ENCODE results near the gene R3HDM4.
"Not testable (repeated sequence)": the region's sequence is repeated elsewhere in the genome, so short reads cannot be mapped to it uniquely, and the experiment has no call there.

The R3HDM4 gene

GRCh38 chr19:879711-880438 is 33.1 kb downstream of the R3HDM4 start:
- in situ Hi-C loops (cut with MboI; ENCODE audit: low sequenced_read_pairs), result no loop called here

- in situ Hi-C loops (cut with MboI; ENCODE audit: low sequenced_read_pairs), result not testable (repeated sequence)
Measured at GRCh38 chr19:878751-879561, 34.1 kb downstream of the R3HDM4 start.

DNA sequence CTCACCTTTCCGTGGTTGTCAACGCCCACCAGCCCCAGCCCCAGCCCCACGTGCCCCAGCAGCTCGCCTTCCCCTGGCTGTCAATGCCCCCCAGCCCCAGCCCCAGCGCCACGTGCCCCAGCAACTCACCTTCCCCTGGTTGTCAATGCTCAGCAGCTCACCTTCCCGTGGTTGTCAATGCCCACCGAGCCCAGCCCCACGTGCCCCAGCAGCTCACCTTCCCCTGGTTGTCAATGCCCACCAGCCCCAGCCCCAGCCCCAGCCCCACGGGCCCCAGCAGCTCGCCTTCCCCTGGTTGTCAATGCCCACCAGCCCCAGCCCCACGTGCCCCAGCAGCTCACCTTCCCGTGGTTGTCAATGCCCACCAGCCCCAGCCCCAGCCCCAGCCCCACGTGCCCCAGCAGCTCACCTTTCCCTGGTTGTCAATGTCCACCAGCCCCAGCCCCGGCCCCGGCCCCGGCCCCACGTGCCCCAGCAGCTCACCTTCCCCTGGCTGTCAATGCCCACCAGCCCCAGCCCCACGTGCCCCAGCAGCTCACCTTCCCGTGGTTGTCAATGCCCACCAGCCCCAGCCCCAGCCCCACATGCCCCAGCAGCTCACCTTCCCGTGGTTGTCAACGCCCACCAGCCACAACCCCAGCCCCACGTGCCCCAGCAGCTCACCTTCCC is 34.9 kb downstream of the R3HDM4 start:
- in situ Hi-C loops (cut with MboI; ENCODE audit: low sequenced_read_pairs), result not testable (repeated sequence)

- in situ Hi-C loops (cut with MboI; ENCODE audit: low sequenced_read_pairs), result no loop called here
Measured at GRCh38 chr19:876780-877314, 36.2 kb downstream of the R3HDM4 start.

DNA sequence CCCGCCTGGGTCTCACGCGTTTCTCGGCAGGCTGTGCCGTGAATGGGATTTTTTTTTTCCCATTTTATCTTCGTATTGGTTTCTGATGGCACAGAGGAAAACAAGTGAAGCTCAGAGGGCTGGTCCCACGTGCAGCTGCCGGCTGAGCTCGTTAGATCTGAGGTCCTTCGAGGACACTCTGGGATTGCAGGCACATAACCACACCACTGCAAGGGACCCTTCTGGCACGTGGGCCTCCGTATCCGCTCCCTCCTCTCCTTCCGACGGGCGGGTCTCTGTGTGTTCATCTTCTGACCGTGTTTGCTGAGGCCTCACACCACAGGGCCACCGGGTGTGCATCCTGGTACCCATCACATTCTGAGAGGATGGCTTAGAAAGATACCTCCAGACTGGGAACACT is 36.9 kb downstream of the R3HDM4 start:
- in situ Hi-C loops (cut with MboI; ENCODE audit: low sequenced_read_pairs), result no loop called here

- in situ Hi-C loops (cut with MboI; ENCODE audit: low sequenced_read_pairs), result no loop called here
Measured at GRCh38 chr19:875265-875879, 37.6 kb downstream of the R3HDM4 start.

GRCh38 chr19:873561-874041 is 39.4 kb downstream of the R3HDM4 start:
- in situ Hi-C loops (cut with MboI; ENCODE audit: low sequenced_read_pairs), result loop anchor here (25.0 kb wide), 1 partner anchor 114 kb away; the partner anchor contains the start of gene WDR18

DNA sequence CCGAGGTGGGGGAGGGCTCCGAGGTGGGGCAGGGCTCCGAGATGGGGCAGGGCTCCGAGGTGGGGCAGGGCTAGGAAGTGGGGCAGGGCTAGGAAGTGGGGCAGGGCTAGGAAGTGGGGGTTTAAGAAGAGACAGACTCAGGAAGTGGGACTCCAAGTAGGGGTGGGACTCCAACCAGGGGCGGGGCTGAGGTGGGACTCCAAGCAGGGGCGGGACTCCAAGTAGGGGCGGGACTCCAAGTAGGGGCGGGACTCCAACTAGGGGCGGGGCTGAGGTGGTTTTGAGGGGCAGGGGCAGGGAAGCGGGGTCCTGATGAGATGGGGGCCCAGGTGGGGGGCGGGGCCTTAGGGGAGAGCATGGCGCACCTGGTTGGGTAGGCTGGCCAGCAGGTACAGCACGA is 39.9 kb downstream of the R3HDM4 start:
- in situ Hi-C loops (cut with MboI; ENCODE audit: low sequenced_read_pairs), result loop anchor here (25.0 kb wide), 1 partner anchor 114 kb away; the partner anchor contains the start of gene WDR18

DNA sequence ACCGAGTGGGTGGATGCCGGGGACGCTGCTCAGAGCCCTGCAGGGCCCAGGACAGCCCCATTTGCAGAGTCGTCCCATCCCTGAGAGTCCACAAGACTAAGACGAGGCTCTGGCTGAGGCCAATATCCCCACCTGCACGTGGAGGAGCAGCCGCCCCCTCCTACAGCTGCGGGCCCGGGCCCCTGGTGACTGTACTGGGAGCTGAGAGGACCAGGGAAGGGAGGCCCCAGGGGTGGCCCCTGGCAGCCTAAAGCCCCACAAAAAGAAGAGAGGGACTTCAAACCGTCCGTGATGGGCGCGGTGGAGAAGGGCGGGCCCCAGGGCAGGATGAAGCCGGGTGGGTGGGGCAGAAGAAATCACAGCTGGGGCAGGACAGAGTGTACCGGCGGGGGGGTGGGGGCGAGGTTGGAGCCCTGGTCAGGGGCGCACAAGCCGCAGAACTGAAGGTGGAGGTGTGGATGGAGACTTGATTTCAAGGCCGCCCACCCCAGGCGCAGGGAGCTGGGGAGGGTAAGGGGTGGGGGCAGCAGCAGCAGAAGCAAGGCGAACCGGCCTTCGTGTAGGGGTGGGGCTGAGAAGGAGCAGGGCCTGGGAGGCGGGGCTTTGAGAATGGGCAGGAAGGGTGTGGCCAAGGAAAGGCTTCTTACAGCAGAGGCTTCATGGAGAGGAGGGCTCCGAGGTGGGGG is 40.6 kb downstream of the R3HDM4 start:
- in situ Hi-C loops (cut with MboI; ENCODE audit: low sequenced_read_pairs), result loop anchor here (25.0 kb wide), 1 partner anchor 115 kb away; the partner anchor contains the start of gene WDR18

- in situ Hi-C loops (cut with MboI; ENCODE audit: low sequenced_read_pairs), result loop anchor here (25.0 kb wide), 1 partner anchor 116 kb away; the partner anchor contains the start of gene WDR18
Measured at GRCh38 chr19:871446-872265, 41.4 kb downstream of the R3HDM4 start.

DNA sequence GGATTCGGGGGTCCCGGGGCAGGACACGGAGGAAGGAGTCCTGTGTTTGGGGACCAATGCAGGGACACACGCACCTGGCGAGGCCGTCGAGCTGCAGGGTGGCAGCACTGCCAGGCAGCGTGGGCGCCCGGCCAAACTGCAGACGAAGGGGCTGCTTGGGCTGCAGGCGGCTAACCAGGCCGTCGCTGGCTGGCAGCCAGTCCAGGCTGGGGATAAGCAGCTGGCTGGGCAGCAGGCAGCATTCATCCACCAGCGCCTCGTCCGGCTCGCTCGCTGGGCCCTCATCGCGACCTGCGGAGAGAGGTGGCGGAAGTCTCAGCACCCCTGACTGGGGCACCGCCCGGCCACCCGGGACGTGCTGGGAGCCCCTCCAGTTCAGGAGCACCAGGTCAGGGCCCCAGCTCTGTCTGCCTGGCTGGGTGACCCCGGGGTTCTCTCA is 42.0 kb downstream of the R3HDM4 start:
- in situ Hi-C loops (cut with MboI; ENCODE audit: low sequenced_read_pairs), result loop anchor here (25.0 kb wide), 1 partner anchor 116 kb away; the partner anchor contains the start of gene WDR18

GRCh38 chr19:870314-870713 is 42.7 kb downstream of the R3HDM4 start:
- in situ Hi-C loops (cut with MboI; ENCODE audit: low sequenced_read_pairs), result loop anchor here (25.0 kb wide), 1 partner anchor 117 kb away; the partner anchor contains the start of gene WDR18

DNA sequence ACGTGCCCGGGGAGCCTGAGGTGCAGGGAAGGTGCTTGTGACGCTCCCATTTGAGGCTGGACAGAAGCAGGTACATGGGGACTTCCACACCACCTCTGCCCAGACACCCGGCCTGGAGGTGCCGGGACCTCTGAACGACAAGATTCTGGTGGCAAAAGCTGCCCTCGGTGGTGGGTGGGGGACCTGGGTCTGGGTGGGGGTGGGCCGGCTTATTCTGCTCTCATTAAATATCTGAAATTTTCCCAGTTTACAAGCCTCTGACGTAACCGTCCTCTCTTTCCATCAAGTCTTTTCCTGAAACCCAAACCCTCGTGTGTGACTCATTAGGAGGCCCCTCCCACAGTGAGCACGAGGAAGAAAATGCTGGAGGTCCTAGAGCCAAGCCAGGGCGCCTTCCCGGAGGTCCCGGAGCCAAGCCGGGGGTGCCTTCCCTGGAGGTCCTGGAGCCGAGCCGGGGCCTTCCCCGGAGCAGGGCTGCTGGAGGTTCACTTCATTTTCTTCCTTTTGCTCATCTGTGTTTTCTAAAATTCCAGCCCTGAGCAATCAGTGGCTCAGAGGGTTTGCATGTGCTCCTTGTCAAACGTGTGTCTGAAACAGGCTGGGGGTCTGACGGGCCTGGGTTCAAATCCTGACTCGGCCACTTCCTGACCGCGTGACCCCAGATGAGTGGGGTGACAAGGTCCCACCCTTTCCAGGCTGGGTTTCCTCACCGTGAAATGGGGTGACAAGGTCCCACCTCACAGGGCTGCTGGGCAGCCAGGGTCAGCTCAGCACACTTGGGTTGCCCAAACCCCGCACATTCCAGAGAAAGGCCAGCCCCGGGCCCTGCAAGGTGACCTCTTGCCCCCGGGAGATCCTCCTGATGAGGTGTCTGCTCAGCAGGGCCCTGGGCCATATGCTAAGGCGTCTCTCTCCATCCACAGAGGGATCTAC is 43.5 kb downstream of the R3HDM4 start:
- in situ Hi-C loops (cut with MboI; ENCODE audit: low sequenced_read_pairs), result loop anchor here (25.0 kb wide), 1 partner anchor 118 kb away; the partner anchor contains the start of gene WDR18

GRCh38 chr19:868458-869244 is 44.4 kb downstream of the R3HDM4 start:
- in situ Hi-C loops (cut with MboI; ENCODE audit: low sequenced_read_pairs), result loop anchor here (25.0 kb wide), 1 partner anchor 119 kb away; the partner anchor contains the start of gene WDR18

GRCh38 chr19:867855-868457 is 45.1 kb downstream of the R3HDM4 start:
- in situ Hi-C loops (cut with MboI; ENCODE audit: low sequenced_read_pairs), result loop anchor here (25.0 kb wide), 1 partner anchor 119 kb away; the partner anchor contains the start of gene WDR18

DNA sequence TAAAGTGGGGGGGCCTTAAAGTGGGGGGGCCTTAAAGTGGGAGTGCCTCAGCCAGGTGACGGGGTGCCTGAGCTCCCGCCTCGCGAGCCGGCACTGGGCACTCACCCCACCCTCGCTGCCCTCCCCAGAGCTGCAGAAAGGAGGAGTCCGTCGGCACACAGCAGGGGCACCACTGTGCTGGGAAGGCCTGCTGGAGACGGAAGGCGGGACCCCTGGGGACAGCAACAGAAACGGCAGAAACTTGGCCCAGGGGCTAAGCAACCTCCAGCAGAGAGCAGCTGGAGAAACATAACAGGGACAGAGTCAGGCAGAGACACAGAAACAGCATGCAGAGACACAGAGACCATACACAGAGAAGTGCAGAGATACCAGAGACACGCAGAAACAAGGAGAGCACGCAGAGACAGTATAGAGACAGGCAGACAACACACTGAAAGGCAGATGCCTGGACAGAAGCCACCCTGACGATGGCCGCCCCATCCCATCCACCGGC is 45.7 kb downstream of the R3HDM4 start:
- in situ Hi-C loops (cut with MboI; ENCODE audit: low sequenced_read_pairs), result loop anchor here (25.0 kb wide), 1 partner anchor 120 kb away; the partner anchor contains the start of gene WDR18
